Measurements from ENCODE around the gene UBXN6.

GRCh38 chr19:4456476-4456842 is 1.1 kb downstream of the UBXN6 start:
- TF ChIP-seq CTCF (IDR thresholded peaks at IDR 0.05) (no peak), POLR2AphosphoS5 (IDR thresholded peaks at IDR 0.05) (no peak)
